GM18499 (cell line): Measurements from ENCODE around the gene TP53BP1.

Experiments
- ATAC-seq: cut with Tn5 transposase; IDR thresholded peaks from one replicate; pipeline ENCODE4 v1.9.1; 2021; ENCODE audit warnings: moderate number of reproducible peaks; ENCODE audit not compliant: insufficient read depth, unreplicated experiment

Gene TP53BP1

GRCh38 chr15:43370975-43371974 lies 121.7 kb downstream of the TP53BP1 start, which contains the start of the genes TUBGCP4 and ZSCAN29:
Gene TUBGCP4, plus strand, starts transcription at chr15:43371101. Its CDS starts 254 bp downstream, at chr15:43371355.
Gene ZSCAN29, minus strand, starts transcription at chr15:43371043. Its CDS starts 1,130 bp downstream, at chr15:43369913.
- ATAC-seq, result no peak

DNA sequence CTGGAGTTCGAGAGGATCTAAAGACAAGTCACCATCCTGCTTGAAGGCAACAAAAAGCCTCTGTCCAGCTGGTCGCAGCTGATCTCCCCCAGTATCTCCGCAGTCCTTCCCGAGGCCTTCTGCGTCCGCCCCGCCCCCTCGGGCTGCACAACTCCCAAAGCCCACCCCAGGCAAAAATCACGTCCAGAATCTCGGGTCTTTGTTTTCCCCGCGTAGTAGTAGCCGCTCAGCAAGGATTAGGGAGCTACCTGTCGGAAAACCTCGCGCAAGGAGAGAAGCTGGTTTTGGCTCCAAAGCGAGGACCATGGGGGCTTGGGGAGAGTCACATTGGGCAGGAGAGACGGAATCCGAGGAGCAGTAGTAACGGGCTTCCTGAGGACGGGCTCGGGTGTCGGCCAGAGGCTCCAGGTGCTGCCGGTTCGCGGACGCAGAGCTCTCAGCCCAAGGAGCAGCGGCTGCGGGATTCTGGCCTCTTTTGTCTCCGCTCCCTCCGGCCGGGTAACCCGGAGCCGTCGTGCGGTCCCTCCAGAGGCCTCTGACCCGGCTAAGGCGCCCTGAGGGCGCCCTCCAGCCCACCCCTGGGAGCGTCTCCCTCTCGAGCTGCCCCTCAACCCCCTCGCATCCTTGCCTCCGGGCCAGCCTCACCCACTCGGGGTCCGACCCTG lies 122.5 kb downstream of the TP53BP1 start:
- ATAC-seq, result no peak

GRCh38 chr15:43361313-43361903 lies 131.5 kb downstream of the TP53BP1 start:
- ATAC-seq, result no peak

DNA sequence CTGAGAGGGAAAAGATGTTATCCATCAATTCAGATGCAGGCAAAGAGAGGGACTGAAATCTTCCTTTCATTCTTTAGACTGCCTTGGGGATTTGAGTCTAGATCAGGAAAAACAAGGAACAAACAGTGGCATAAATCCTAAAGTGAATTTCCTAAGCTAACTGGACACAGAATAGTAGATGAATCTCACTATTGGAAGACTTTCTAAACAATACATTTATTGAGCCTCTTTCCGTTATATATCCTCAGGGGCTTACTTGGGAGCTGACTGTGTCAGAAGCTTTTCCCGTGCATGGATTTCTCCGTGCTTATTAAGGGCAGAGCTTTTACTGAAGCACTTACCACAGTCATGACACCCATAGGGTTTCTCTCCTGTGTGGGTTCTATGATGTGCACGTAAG lies 132.1 kb downstream of the TP53BP1 start:
- no peak for ATAC-seq
